ENCODE data around the gene LUZP1.

LUZP1 gene

GRCh38 chr1:23039308-23039826, 129.3 kb downstream of the LUZP1 start:
- no peaks in the 10 kb centered on the region for H3K36me3 ChIP-seq (ENCODE audit: control insufficient read depth, insufficient read depth, low read length)
- no peaks in the 10 kb centered on the region for H3K27me3 ChIP-seq (replicated peaks; ENCODE audit: control insufficient read depth, insufficient read depth, low read length, poor library complexity, severe bottlenecking)
- H3K9me3 ChIP-seq (ENCODE audit: control insufficient read depth, low read length), result no peaks in the 10 kb centered on the region
- no peaks in the 10 kb centered on the region for H3K4me1 ChIP-seq (ENCODE audit: control insufficient read depth, insufficient read depth, low read length, poor library complexity, severe bottlenecking)
- H3K27ac ChIP-seq (ENCODE audit: insufficient read depth, low read length, poor library complexity, severe bottlenecking), result no peak overlapping the region
- H3K4me3 ChIP-seq (ENCODE audit: insufficient read depth, low read depth, low read length, poor library complexity, severe bottlenecking), result no peak overlapping the region
- DNase-seq, result no peak

- no peak overlapping the region for H3K27ac ChIP-seq (ENCODE audit: insufficient read depth, low read length, poor library complexity, severe bottlenecking)
- H3K27me3 ChIP-seq (replicated peaks; ENCODE audit: control insufficient read depth, insufficient read depth, low read length, poor library complexity, severe bottlenecking), result no peaks in the 10 kb centered on the region
- H3K36me3 ChIP-seq (ENCODE audit: control insufficient read depth, insufficient read depth, low read length), result no peaks in the 10 kb centered on the region
- no peak for DNase-seq
- H3K4me3 ChIP-seq (ENCODE audit: insufficient read depth, low read depth, low read length, poor library complexity, severe bottlenecking), result no peak overlapping the region
- no peaks in the 10 kb centered on the region for H3K9me3 ChIP-seq (ENCODE audit: control insufficient read depth, low read length)
- H3K4me1 ChIP-seq (ENCODE audit: control insufficient read depth, insufficient read depth, low read length, poor library complexity, severe bottlenecking), result no peaks in the 10 kb centered on the region
Observed at GRCh38 chr1:23037081-23037740, 131.4 kb downstream of the LUZP1 start.

- H3K27ac ChIP-seq (ENCODE audit: insufficient read depth, low read length, poor library complexity, severe bottlenecking), result no peak overlapping the region
- H3K4me1 ChIP-seq (ENCODE audit: control insufficient read depth, insufficient read depth, low read length, poor library complexity, severe bottlenecking), result no peaks in the 10 kb centered on the region
- H3K4me3 ChIP-seq (ENCODE audit: insufficient read depth, low read depth, low read length, poor library complexity, severe bottlenecking), result no peak overlapping the region
- no peaks in the 10 kb centered on the region for H3K27me3 ChIP-seq (replicated peaks; ENCODE audit: control insufficient read depth, insufficient read depth, low read length, poor library complexity, severe bottlenecking)
- DNase-seq, result no peak
- no peaks in the 10 kb centered on the region for H3K9me3 ChIP-seq (ENCODE audit: control insufficient read depth, low read length)
- no peaks in the 10 kb centered on the region for H3K36me3 ChIP-seq (ENCODE audit: control insufficient read depth, insufficient read depth, low read length)
Observed at GRCh38 chr1:23035823-23036452, 132.7 kb downstream of the LUZP1 start.

All from effector memory CD4-positive, alpha-beta T cell (primary cell).